ENCODE results near the gene ZFAND3. TPM values are rescaled to one million over a fixed set of nuclear protein-coding genes. Genes with fewer than 3 reads are reported as not detected.

ZFAND3 gene
- polyA plus RNA-seq, 10 donors, result 72.6 to 114 (median 89.2) TPM

GRCh38 chr6:37792457-37793033 lies 27.0 kb upstream of the ZFAND3 start:
- no peak for DNase-seq

DNA sequence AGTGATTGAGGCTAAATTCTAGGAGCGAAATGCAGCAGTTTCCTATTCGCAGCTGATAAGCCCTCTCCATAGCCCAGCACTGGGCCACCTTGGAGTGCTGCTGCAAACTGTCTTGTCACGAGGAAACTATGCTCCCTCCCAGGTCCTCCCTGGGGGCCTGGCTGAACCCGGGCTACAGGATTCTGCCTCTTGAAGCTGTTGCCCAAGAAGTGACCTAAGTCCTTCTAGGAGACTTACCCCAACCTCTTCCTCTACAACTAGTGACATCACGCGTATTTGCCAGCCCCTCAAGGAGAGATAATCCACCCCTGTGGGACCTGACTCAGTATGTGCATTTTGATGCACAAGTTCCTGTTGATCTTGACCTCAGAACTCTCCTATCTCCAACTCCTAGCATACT lies 26.5 kb upstream of the ZFAND3 start:
- no peak for DNase-seq

- no peak for DNase-seq
Measured at GRCh38 chr6:37794825-37795224, 24.7 kb upstream of the ZFAND3 start.

DNA sequence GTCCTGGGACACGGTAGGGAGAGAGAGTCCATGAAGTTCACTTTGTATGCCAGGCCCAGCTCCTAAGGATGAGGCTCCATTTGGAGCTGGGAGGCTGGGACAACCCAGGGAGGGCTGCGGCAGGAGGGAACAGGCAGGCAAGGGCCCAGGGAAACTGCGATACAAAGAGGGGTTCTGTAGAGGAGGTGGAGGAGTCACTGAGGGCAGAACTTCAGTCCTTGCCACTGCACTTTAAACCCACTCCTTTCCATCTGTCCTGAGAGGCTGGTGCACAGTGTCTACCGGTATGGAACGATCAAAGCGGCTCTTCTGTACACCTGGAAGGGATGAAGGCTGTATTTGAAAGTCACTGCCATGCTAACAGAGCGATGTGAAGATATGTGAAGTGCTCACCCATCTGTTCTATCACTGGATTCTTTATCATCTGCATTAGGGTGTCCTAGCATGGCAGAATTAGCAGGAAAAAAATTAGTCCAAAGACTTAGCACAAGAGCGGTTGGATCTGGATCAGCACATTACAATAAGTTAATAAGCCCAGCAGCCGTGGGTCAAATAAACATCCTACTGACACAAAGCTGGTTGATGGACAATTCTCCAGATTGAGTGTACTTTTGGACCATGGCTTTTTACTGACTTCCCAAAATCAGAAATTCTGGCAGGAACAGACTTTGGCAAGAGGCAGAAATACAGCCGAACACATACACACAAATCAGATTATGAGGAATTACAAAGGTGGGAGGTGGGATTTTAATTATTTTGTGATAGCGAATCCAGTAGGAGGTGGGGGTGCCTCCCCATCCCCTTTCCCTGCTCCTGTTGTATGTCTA lies 20.9 kb upstream of the ZFAND3 start:
- DNase-seq, result no peak

DNA sequence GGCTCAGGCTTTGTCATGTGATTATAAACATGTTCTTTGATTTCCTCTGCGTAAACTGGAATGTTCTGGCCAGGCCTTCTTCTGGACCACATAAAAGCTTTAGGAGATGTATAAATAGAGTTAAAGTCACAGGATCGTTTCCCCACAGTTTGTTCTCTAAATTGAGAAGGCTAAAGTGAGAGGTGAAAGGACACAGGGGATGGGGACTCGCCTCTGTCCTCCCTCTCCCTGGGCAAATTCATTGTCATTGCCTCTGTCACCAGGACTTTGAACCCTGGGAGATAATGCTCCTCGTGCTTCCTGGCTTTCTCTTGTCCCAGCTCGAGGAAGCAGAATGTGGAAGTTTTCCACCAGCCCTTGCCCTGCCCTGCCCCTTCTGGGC lies 20.3 kb upstream of the ZFAND3 start:
- no peak for DNase-seq

DNA sequence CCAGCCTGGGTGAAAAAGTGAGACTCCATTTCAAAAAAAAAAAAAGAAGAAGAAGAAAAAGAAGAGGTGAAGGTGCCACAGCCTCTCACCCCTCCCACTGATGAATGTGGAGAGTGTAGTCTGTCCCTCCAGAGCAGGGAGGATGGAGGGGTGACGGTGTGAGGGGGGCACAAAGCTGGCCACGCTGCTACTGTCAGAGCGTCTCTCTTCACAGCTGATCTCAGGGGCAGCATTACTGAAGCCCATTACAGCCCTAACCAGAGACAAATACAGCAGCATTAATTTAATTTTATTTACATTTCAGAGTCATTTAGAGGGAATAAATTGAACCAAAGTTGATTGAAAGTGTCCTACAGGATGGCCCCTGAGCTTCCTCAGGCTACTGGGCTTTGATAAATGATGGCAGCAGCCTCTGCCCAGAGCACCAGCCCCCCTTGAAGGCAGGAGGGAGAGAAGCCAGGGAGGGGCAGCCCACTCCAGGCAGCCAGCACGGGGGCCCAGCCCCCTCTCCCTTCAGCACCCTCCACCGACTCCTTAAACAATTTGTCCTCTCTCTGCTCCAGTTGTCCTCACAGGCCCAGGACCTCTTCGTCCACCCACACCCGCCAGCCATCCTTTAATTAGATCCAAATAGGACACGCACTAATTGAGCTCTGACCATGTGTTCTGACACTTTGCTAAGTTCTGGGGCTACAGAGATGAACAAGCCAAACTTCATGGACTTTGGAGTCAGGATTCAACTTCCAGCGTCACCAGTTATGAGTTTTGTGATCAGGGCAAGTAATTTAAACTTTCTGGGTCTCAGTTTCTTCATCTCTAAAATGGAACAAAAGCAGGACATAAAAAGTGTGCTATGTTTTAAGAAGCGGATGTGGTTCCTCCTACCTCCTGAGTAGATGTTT lies 18.6 kb upstream of the ZFAND3 start:
- no peak for DNase-seq

DNA sequence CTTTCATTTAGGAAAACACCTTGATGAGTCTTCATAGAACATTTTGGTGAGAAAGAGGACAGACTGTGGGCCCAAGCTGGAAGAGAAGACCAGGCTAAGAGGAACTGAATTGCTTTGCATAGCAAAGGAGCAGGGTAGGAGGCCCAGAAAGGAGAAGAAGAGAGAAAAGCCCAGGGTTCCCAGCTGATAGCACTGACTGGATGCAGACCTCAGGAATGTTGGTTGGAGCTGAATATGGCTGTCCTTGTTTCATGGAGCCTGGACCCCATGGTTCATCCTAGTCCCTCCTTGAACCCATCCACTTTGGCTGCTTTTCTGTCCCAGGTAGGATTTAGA lies 18.0 kb upstream of the ZFAND3 start:
- no peak for DNase-seq

DNA sequence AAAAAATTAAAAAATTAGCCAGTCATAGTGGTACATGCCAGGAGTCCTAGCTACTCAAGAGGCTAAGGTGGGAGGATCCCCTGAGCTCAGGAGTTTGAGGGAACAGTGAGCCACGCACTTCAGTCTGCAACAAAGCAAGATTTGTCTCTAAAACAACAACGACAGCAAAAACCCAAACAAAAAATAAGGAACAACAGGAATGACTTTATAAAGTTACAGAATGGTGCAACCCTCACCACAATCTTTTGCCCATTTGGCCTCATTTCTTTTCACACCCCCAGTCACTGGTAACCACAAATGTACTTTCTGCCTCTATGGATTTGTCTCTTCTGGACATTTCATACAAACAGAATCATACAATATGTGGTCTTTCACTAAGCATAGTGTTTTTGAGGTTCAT lies 16.7 kb upstream of the ZFAND3 start:
- DNase-seq, result no peak

DNA sequence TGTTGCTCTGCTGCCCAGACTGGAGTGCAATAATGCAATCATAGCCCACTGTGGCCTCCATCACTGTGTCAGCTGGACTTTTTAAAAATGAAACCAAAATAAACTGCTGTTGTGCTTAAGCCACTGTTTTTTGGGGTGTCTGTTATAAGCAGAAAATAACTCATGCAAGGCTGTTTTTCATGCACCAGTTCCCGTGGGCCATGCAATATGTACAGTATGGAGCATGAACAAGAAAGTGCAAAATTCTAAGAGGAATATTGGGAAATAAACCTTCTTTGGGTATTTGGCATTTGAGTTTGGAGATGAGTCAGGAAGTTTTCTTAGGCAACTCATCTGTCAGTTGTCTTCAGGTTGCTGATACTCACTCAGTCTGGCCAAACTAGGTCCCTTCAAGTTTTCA lies 14.9 kb upstream of the ZFAND3 start:
- no peak for DNase-seq

DNA sequence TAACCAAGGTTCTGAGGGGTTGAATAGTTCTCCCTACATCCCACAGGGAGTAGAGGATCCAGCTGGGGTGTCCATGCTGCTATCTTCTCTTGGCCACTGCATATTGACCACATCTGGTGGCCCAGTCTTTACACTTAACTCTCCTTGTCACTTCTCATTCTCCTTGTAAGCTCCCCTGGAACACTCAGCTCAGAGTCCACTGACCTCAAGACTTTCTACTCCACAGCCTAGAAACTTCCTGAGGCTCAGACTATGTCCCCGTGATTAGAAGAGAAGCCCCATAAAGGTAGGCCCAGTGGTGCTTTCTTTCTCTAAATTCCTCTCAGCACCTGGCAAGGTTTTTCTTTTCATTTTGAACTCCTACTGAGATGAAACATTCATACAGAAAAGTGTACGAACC lies 13.3 kb upstream of the ZFAND3 start:
- DNase-seq, result no peak

DNA sequence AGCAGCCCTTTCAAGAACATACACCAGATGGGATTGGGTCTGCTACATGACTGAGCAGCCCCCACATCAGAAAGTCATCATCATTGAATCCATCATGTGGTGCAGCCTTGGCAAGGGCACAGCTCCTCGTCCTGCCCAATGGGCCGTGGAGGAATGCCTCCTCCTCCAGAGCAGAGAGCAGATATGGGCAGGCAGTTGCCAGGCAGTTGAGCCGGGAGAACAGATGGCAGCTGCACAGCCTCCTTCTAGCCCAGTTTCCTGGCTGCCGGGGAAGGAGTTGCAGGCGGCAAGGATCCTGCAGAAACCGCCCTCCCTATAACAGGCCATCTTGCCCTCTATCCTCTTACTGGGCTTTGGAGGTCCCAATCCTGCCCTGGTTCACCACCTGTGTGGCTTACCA lies 11.9 kb upstream of the ZFAND3 start:
- DNase-seq, result peak in 2 of 3 donors; percentile 42 to 58

GRCh38 chr6:37809197-37809543 lies 10.4 kb upstream of the ZFAND3 start:
- no peak for DNase-seq

DNA sequence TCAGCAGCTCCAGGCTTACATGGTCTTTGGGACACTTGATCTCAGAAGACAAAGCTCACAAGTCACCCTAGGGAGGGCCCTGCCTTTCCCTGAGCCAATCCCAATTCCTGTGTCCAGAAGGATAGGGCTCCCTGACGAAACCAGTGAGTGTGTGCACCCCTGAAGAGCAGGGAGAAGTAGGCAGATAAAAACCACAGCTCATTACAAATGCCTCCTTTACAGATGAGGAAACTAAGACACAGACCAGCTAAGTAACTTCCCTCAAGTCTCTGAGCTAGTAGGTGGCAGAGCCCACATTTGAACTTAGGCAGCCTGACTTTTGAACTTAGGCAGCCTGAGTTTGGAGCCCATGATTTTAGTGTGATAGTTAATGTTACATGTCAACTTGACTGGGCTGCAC lies 6.7 kb upstream of the ZFAND3 start:
- DNase-seq, result no peak

DNA sequence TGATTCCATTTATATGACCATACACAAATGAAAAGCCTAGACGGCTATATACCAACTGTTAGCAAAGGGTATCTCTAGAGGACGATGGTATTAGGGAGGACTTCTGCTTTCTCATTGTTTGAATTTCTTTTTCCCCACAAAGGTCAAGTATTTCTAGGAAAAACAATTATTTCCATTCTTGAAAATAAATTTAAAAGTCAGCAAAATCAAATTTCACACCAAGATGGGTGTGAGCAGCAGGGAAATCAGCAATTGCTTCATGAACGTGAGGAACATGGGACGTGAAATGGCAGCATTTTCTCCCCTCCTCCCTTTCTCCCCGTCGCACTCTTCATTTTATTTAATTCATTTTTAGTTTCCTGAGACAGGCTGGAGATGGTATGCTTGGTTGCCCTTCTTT lies 5.2 kb upstream of the ZFAND3 start:
- DNase-seq, result no peak

- DNase-seq, result no peak
Measured at GRCh38 chr6:37816599-37817375, 2.7 kb upstream of the ZFAND3 start.

- DNase-seq, result peak; percentile 98 to 99 (median 99)
Measured at GRCh38 chr6:37818536-37819176, 871 bp upstream of the ZFAND3 start.

GRCh38 chr6:37819802-37820717 lies 533 bp downstream of the ZFAND3 start:
- peak; percentile 48 to 81 (median 66) for DNase-seq

GRCh38 chr6:37820718-37821079 lies 1.2 kb downstream of the ZFAND3 start:
- DNase-seq, result peak in 2 of 3 donors; percentile 17 to 39

DNA sequence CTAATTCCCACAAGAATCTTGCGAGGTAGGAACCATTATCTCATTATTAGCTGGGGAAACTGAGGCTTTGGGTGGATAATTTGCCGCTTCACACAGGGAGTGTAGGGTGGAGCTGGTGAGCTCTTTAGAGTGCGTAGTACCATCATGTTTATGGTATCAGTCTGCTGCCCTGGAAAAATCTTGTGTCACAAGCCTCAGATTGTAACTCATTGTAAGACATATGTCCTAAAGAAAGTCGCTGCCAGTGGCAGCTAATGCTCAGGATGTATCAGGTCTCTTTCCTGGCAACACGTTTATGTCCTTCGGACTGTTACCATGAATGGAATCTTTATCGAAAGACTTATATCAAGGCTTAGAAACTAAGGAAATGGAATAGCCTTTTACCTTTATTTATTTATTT lies 1.9 kb downstream of the ZFAND3 start:
- DNase-seq, result no peak
